OCI-LY1 (cell line): Measurements from ENCODE around the gene NDUFAF8.

Source experiments
- H2AFZ ChIP-seq: fragments of 200-600 bp; sonication (generic), shearing (Covaris generic); 2 replicates; pipeline ENCODE4 v1.6.0; 2014; ENCODE audit warnings: antibody characterized with exemption, mild to moderate bottlenecking, low read length
- H3F3A ChIP-seq: fragments of 200-600 bp; sonication (generic), shearing (Covaris generic); 2 replicates; pipeline ENCODE4 v1.6.0; 2014; ENCODE audit warnings: mild to moderate bottlenecking, antibody characterized with exemption, low read length, moderate library complexity; ENCODE audit not compliant: insufficient read depth
- H3K27ac ChIP-seq: fragments of 200-600 bp; sonication (generic); 2 replicates; pipeline ENCODE4 v1.5.1; 2014; ENCODE audit warnings: low read length, mixed run types, mild to moderate bottlenecking, low read depth; ENCODE audit not compliant: poor library complexity, severe bottlenecking
- H3K27me3 ChIP-seq: fragments of 200-600 bp; sonication (generic); 2 replicates; pipeline ENCODE4 v1.6.0; 2014; ENCODE audit warnings: antibody characterized with exemption, mild to moderate bottlenecking, low read length, moderate library complexity; ENCODE audit not compliant: insufficient read depth
- H3K36me3 ChIP-seq: fragments of 200-600 bp; sonication (generic); 2 replicates; pipeline ENCODE4 v1.6.1; 2014; ENCODE audit warnings: mild to moderate bottlenecking, antibody characterized with exemption, low read length, moderate library complexity, mixed read lengths; ENCODE audit not compliant: insufficient read depth
- H3K4me1 ChIP-seq: fragments of 200-600 bp; sonication (generic); 2 replicates; pipeline ENCODE4 v1.5.1; 2014; ENCODE audit warnings: mild to moderate bottlenecking, low read length, moderate library complexity; ENCODE audit not compliant: insufficient read depth, severe bottlenecking
- H3K4me2 ChIP-seq: fragments of 200-600 bp; sonication (generic), shearing (Covaris generic); 2 replicates; pipeline ENCODE4 v1.6.1; 2014; ENCODE audit warnings: low read length
- H3K4me3 ChIP-seq: fragments of 200-600 bp; sonication (generic); 2 replicates; pipeline ENCODE4 v1.5.1; 2014; ENCODE audit warnings: low read length, low read depth, mild to moderate bottlenecking, mixed read lengths; ENCODE audit not compliant: poor library complexity, severe bottlenecking
- H3K79me2 ChIP-seq: fragments of 200-600 bp; shearing (Covaris generic); 2 replicates; pipeline ENCODE4 v1.6.1; 2016; ENCODE audit warnings: mixed run types, low read length, mixed read lengths; ENCODE audit not compliant: insufficient read depth
- H3K9ac ChIP-seq: fragments of 200-600 bp; sonication (generic), shearing (Covaris generic); 2 replicates; pipeline ENCODE4 v1.6.1; 2014; ENCODE audit warnings: mild to moderate bottlenecking, low read length, mixed read lengths
- H3K9me2 ChIP-seq: fragments of 200-600 bp; sonication (generic), shearing (Covaris generic); 2 replicates; pipeline ENCODE4 v1.6.1; 2014; ENCODE audit warnings: low read depth, mild to moderate bottlenecking, low read length, mixed read lengths
- H3K9me3 ChIP-seq: fragments of 200-600 bp; shearing (Covaris generic); 2 replicates; pipeline ENCODE4 v1.6.1; 2014; ENCODE audit warnings: low read length, mixed read lengths
- H4K20me1 ChIP-seq: fragments of 200-600 bp; sonication (generic), shearing (Covaris generic); 2 replicates; pipeline ENCODE4 v1.6.0; 2016; ENCODE audit warnings: mild to moderate bottlenecking, low read length; ENCODE audit not compliant: insufficient read depth
- CTCF ChIP-seq: fragments of 200-600 bp; sonication (generic), shearing (Covaris generic); IDR thresholded peaks from 2 replicates; pipeline ENCODE4 v1.5.1; 2017; ENCODE audit warnings: mild to moderate bottlenecking, antibody characterized with exemption, low read length, moderate library complexity, mixed read lengths
- EZH2 ChIP-seq: fragments of 200-600 bp; sonication (generic), shearing (Covaris generic); IDR thresholded peaks from 2 replicates; pipeline ENCODE4 v1.8.0; 2017; ENCODE audit warnings: borderline replicate concordance, mixed run types, mild to moderate bottlenecking, antibody characterized with exemption, low read length, moderate library complexity, mixed read lengths

The NDUFAF8 gene

GRCh38 chr17:81261582-81262336, 22.6 kb downstream of the NDUFAF8 start:
- H3K9me3 ChIP-seq = no peaks in the 10 kb centered on the region
- H4K20me1 ChIP-seq = no peaks in the 10 kb centered on the region
- no peaks in the 10 kb centered on the region for H3K4me1 ChIP-seq
- no peak overlapping the region for H3K9ac ChIP-seq
- no peak overlapping the region for H3K27ac ChIP-seq
- no peaks in the 10 kb centered on the region for H3F3A ChIP-seq
- no peaks in the 10 kb centered on the region for H3K9me2 ChIP-seq
- no peaks in the 10 kb centered on the region for H3K27me3 ChIP-seq
- no peaks in the 10 kb centered on the region for H3K79me2 ChIP-seq
- no peak overlapping the region for H3K4me2 ChIP-seq
- H3K36me3 ChIP-seq = peaks cover 35% of the 10 kb centered on the region
- H2AFZ ChIP-seq = no peak overlapping the region
- no peak for TF ChIP-seq EZH2
- no peak overlapping the region for H3K4me3 ChIP-seq

- Histone ChIP-seq H3K79me2 (no peaks in the 10 kb centered on the region), H3K27ac (no peak overlapping the region), H4K20me1 (no peaks in the 10 kb centered on the region), H3K4me1 (no peaks in the 10 kb centered on the region), H3K4me2 (no peak overlapping the region), H3K9ac (no peak overlapping the region), H3K36me3 (peaks cover 46% of the 10 kb centered on the region), H3K9me3 (no peaks in the 10 kb centered on the region), H3K9me2 (no peaks in the 10 kb centered on the region), H2AFZ (no peak overlapping the region), H3F3A (no peaks in the 10 kb centered on the region), H3K27me3 (no peaks in the 10 kb centered on the region), H3K4me3 (no peak overlapping the region)
- no peak for TF ChIP-seq EZH2
- TF ChIP-seq CTCF = no peak
Observed at GRCh38 chr17:81263371-81264181, 24.5 kb downstream of the NDUFAF8 start.

- peaks cover 47% of the 10 kb centered on the region for H3K36me3 ChIP-seq
- H2AFZ ChIP-seq = no peak overlapping the region
- no peak overlapping the region for H3K4me2 ChIP-seq
- TF ChIP-seq CTCF = no peak
- TF ChIP-seq EZH2 = no peak
- H3K4me3 ChIP-seq = no peak overlapping the region
- no peaks in the 10 kb centered on the region for H3K9me3 ChIP-seq
- H3F3A ChIP-seq = no peaks in the 10 kb centered on the region
- H3K27ac ChIP-seq = no peak overlapping the region
- H3K9me2 ChIP-seq = no peaks in the 10 kb centered on the region
- no peaks in the 10 kb centered on the region for H3K27me3 ChIP-seq
- no peaks in the 10 kb centered on the region for H4K20me1 ChIP-seq
- H3K9ac ChIP-seq = no peak overlapping the region
- no peaks in the 10 kb centered on the region for H3K4me1 ChIP-seq
- no peaks in the 10 kb centered on the region for H3K79me2 ChIP-seq
Observed at GRCh38 chr17:81264640-81265039, 25.5 kb downstream of the NDUFAF8 start.
